RWPE2 (cell line): ENCODE data around the gene ZNFX1.

Experiments
- ATAC-seq: fragments of 200-7000 bp; cut with Tn5 transposase; 3 replicates; pipeline ENCODE4 v1.9.1; 2021; ENCODE audit warnings: low read depth
- DNase-seq: peaks from one replicate; pipeline ENCODE4 v3.0.0-alpha.2; 2020; ENCODE audit warnings: low spot score
- H3K27ac ChIP-seq: fragments of 450-650 bp; 2 replicates; pipeline ENCODE4 v1.5.1; 2017; ENCODE audit warnings: mild to moderate bottlenecking; ENCODE audit not compliant: poor library complexity, severe bottlenecking
- H3K27me3 ChIP-seq: fragments of 250-450 bp; sonication (Bioruptor Pico); 2 replicates; pipeline ENCODE4 v1.5.1; 2021; ENCODE audit warnings: mild to moderate bottlenecking, moderate library complexity; ENCODE audit not compliant: insufficient read depth, poor library complexity, severe bottlenecking
- H3K36me3 ChIP-seq: fragments of 250-450 bp; sonication (Bioruptor Pico); 2 replicates; pipeline ENCODE4 v1.5.1; 2020; ENCODE audit warnings: low read depth, mild to moderate bottlenecking, moderate library complexity
- H3K4me1 ChIP-seq: fragments of 250-450 bp; sonication (Bioruptor Pico); 2 replicates; pipeline ENCODE4 v1.5.1; 2021; ENCODE audit warnings: mild to moderate bottlenecking, moderate library complexity; ENCODE audit not compliant: insufficient read depth, poor library complexity, severe bottlenecking
- H3K4me3 ChIP-seq: fragments of 250-450 bp; sonication (Bioruptor Pico); 2 replicates; pipeline ENCODE4 v1.5.1; 2021; ENCODE audit warnings: mild to moderate bottlenecking, moderate library complexity; ENCODE audit not compliant: severe bottlenecking
- H3K9me3 ChIP-seq: fragments of 250-450 bp; sonication (Bioruptor Pico); 2 replicates; pipeline ENCODE4 v1.5.1; 2021; ENCODE audit warnings: mild to moderate bottlenecking, moderate library complexity; ENCODE audit not compliant: severe bottlenecking
- CTCF ChIP-seq: fragments of 450-650 bp; IDR thresholded peaks from one replicate; pipeline ENCODE4 v1.5.1; 2017; ENCODE audit warnings: mild to moderate bottlenecking, moderate library complexity; ENCODE audit not compliant: poor library complexity, severe bottlenecking

ZNFX1 gene

GRCh38 chr20:49260218-49260617 lies 17.6 kb downstream of the ZNFX1 start:
- no peaks in the 10 kb centered on the region for H3K9me3 ChIP-seq
- no peaks in the 10 kb centered on the region for H3K4me1 ChIP-seq
- DNase-seq = no peak
- no peak overlapping the region for H3K27ac ChIP-seq
- no peak overlapping the region for H3K4me3 ChIP-seq
- no peak for ATAC-seq
- peaks cover 100% of the 10 kb centered on the region for H3K36me3 ChIP-seq
- TF ChIP-seq CTCF = no peak
- H3K27me3 ChIP-seq = no peaks in the 10 kb centered on the region

- H3K36me3 ChIP-seq = peaks cover 100% of the 10 kb centered on the region
- TF ChIP-seq CTCF = no peak
- ATAC-seq = no peak
- H3K4me1 ChIP-seq = no peaks in the 10 kb centered on the region
- H3K9me3 ChIP-seq = no peaks in the 10 kb centered on the region
- no peak overlapping the region for H3K27ac ChIP-seq
- no peak overlapping the region for H3K4me3 ChIP-seq
- peak; percentile 19 for DNase-seq
- H3K27me3 ChIP-seq = no peaks in the 10 kb centered on the region
Observed at GRCh38 chr20:49259799-49260198, 18.1 kb downstream of the ZNFX1 start.

GRCh38 chr20:49259284-49259683 lies 18.6 kb downstream of the ZNFX1 start:
- H3K36me3 ChIP-seq = peaks cover 100% of the 10 kb centered on the region
- H3K27ac ChIP-seq = no peak overlapping the region
- no peaks in the 10 kb centered on the region for H3K9me3 ChIP-seq
- no peak for TF ChIP-seq CTCF
- H3K4me3 ChIP-seq = no peak overlapping the region
- DNase-seq (peak; percentile 22), ATAC-seq (no peak)
- no peaks in the 10 kb centered on the region for H3K27me3 ChIP-seq
- no peaks in the 10 kb centered on the region for H3K4me1 ChIP-seq

GRCh38 chr20:49256261-49256660 lies 21.6 kb downstream of the ZNFX1 start:
- TF ChIP-seq CTCF = no peak
- ATAC-seq = no peak
- H3K36me3 ChIP-seq = peaks cover 99% of the 10 kb centered on the region
- no peak overlapping the region for H3K4me3 ChIP-seq
- H3K4me1 ChIP-seq = no peaks in the 10 kb centered on the region
- DNase-seq = peak; percentile 69
- no peaks in the 10 kb centered on the region for H3K27me3 ChIP-seq
- no peaks in the 10 kb centered on the region for H3K9me3 ChIP-seq
- H3K27ac ChIP-seq = no peak overlapping the region

- no peak for ATAC-seq
- Histone ChIP-seq H3K27me3 (no peaks in the 10 kb centered on the region), H3K9me3 (no peaks in the 10 kb centered on the region), H3K36me3 (peaks cover 99% of the 10 kb centered on the region), H3K4me3 (no peak overlapping the region), H3K4me1 (no peaks in the 10 kb centered on the region), H3K27ac (no peak overlapping the region)
- DNase-seq = peak; percentile 34
- no peak for TF ChIP-seq CTCF
Observed at GRCh38 chr20:49252556-49253350, 25.1 kb downstream of the ZNFX1 start.
